Measurements from ENCODE around the gene MAL. TPM values are rescaled to one million over a fixed set of nuclear protein-coding genes. Genes with fewer than 3 reads are reported as not detected.

Gene MAL
- total and polyA plus RNA-seq, 2 of the 13 experiments (the other 11 are each of a cell fraction or from before 2014, with no cell fraction given) = not detected

DNA sequence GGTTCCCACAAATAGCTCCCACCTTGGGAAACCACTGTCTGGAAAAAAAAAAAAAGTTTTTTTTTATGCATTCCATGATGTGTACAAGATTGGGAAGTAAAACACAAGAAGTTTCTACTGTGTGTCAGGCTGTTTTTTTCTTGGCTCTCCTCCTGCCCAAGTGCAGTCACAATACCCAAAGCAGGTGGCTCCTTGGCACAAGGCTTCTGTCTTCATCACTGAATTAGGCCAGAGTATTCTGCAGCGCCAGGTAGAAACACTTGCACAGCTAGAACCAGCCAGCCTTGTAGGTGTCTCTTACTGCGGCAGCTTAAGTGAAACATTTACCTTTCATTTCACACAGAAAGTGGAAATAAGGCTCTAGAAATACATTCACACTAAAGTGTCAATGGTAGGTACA is 23.8 kb upstream of the MAL start:
- FAIRE-seq = no peak

DNA sequence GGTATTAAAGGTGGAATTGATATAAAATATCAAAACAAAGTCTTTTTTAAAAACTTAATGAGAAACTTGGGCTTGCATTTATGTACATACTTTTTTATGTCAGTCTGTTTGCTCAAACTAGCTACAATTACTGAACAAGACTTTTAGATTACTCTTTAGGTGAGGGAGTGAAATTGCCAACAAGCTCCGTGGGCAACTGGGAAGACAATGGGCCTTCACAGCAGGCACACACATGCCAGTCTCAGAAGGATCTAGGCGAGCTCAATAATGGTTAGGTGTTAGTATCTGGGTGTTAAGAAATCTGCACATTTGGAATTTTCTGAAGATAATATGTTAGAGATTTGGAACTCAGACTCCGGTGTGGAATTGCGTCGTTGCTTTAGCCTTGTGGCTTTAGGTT is 23.0 kb upstream of the MAL start:
- no peaks in the 10 kb centered on the region for H3K9me3 ChIP-seq (ENCODE audit: low read length)
- POLR2A ChIA-PET = no interaction called here
- no peak overlapping the region for H3K4me2 ChIP-seq (ENCODE audit: low read depth, low read length)
- H3K4me3 ChIP-seq (replicated peaks in 1 of 3; ENCODE audit: insufficient read depth in 1 of 3, low read depth in 2 of 3, low read length in 3 of 3) = no peak overlapping the region
- CTCF ChIA-PET (ENCODE audit: low intra/inter-chr PET ratio, low total read pairs) = no interaction called here
- BruUV-seq (replicated peaks) = no TSS peak
- in situ Hi-C loops (cut with HindIII; ENCODE audit: extremely low pct_ligation_motif_present, low pct_unique_long_range_greater_than_20kb) (no loop called here), intact Hi-C loops (cut with micrococcal nuclease; ENCODE audit: unreplicated experiment) (no loop called here)
- no peaks in the 10 kb centered on the region for H3K79me2 ChIP-seq (ENCODE audit: insufficient read depth, low read length)
- H3K36me3 ChIP-seq (replicated peaks in 1 of 2; ENCODE audit: control insufficient read depth in 1 of 2, insufficient read depth in 2 of 2, low read length in 2 of 2) = no peaks in the 10 kb centered on the region
- FAIRE-seq = no peak
- ATAC-seq = no peak
- no peaks in the 10 kb centered on the region for H3K4me1 ChIP-seq (ENCODE audit: insufficient read depth, low read length)
- H3K27ac ChIP-seq (ENCODE audit: extremely low read length, insufficient read depth, low read length) = no peak overlapping the region
- H3K9ac ChIP-seq (ENCODE audit: insufficient read depth, low read depth, low read length) = no peak overlapping the region
- H2AFZ ChIP-seq (ENCODE audit: low read length) = no peak overlapping the region
- no peaks in the 10 kb centered on the region for H4K20me1 ChIP-seq (ENCODE audit: insufficient read depth, low read length)
- H3K27me3 ChIP-seq (ENCODE audit: control insufficient read depth in 1 of 2, insufficient read depth in 2 of 2, low read length in 2 of 2) = peaks cover 1 to 50% of the 10 kb centered on the region in 2 experiments; a peak in 4 of 5 replicates
- 25% methylated on average over 5 of the region's 5 CpGs for WGBS (ENCODE audit: low lambda C conversion rate)
- no peak for DNase-seq (ENCODE audit: low spot score)
- TF ChIP-seq GABPA (IDR thresholded peaks at IDR 0.05; ENCODE audit: low read depth, low read length) = no peak
- no peak for TF ChIP-seq GABPA (CRISPR knock-in tag; IDR thresholded peaks at IDR 0.05; ENCODE audit: low read depth)
- TF ChIP-seq, protein P1, sequence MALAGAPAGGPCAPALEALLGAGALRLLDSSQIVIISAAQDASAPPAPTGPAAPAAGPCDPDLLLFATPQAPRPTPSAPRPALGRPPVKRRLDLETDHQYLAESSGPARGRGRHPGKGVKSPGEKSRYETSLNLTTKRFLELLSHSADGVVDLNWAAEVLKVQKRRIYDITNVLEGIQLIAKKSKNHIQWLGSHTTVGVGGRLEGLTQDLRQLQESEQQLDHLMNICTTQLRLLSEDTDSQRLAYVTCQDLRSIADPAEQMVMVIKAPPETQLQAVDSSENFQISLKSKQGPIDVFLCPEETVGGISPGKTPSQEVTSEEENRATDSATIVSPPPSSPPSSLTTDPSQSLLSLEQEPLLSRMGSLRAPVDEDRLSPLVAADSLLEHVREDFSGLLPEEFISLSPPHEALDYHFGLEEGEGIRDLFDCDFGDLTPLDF (CRISPR knock-in tag; IDR thresholded peaks at IDR 0.05) = no peak
- TF ChIP-seq MXD4 (CRISPR knock-in tag; IDR thresholded peaks at IDR 0.05) = no peak
- TF ChIP-seq ZNF670 (CRISPR knock-in tag; IDR thresholded peaks at IDR 0.05; ENCODE audit: borderline replicate concordance) = no peak
- TF ChIP-seq, protein P2, sequence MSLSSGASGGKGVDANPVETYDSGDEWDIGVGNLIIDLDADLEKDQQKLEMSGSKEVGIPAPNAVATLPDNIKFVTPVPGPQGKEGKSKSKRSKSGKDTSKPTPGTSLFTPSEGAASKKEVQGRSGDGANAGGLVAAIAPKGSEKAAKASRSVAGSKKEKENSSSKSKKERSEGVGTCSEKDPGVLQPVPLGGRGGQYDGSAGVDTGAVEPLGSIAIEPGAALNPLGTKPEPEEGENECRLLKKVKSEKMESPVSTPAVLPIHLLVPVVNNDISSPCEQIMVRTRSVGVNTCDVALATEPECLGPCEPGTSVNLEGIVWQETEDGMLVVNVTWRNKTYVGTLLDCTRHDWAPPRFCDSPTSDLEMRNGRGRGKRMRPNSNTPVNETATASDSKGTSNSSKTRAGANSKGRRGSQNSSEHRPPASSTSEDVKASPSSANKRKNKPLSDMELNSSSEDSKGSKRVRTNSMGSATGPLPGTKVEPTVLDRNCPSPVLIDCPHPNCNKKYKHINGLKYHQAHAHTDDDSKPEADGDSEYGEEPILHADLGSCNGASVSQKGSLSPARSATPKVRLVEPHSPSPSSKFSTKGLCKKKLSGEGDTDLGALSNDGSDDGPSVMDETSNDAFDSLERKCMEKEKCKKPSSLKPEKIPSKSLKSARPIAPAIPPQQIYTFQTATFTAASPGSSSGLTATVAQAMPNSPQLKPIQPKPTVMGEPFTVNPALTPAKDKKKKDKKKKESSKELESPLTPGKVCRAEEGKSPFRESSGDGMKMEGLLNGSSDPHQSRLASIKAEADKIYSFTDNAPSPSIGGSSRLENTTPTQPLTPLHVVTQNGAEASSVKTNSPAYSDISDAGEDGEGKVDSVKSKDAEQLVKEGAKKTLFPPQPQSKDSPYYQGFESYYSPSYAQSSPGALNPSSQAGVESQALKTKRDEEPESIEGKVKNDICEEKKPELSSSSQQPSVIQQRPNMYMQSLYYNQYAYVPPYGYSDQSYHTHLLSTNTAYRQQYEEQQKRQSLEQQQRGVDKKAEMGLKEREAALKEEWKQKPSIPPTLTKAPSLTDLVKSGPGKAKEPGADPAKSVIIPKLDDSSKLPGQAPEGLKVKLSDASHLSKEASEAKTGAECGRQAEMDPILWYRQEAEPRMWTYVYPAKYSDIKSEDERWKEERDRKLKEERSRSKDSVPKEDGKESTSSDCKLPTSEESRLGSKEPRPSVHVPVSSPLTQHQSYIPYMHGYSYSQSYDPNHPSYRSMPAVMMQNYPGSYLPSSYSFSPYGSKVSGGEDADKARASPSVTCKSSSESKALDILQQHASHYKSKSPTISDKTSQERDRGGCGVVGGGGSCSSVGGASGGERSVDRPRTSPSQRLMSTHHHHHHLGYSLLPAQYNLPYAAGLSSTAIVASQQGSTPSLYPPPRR (CRISPR knock-in tag; IDR thresholded peaks at IDR 0.05; ENCODE audit: borderline replicate concordance) = no peak
- TF ChIP-seq TEAD2 (CRISPR knock-in tag; IDR thresholded peaks at IDR 0.05) = no peak
- no peak for TF ChIP-seq KAT2B (IDR thresholded peaks at IDR 0.05; ENCODE audit: borderline replicate concordance, low read depth, low read length)

More for the DNA sequence above, 23.8 kb upstream of the MAL start:
- no peak overlapping the region for H3K4me2 ChIP-seq (ENCODE audit: low read depth, low read length)
- peaks cover 1 to 50% of the 10 kb centered on the region in 2 experiments; a peak in 4 of 5 replicates for H3K27me3 ChIP-seq (ENCODE audit: control insufficient read depth in 1 of 2, insufficient read depth in 2 of 2, low read length in 2 of 2)
- H2AFZ ChIP-seq (ENCODE audit: low read length) = no peak overlapping the region
- no peak for DNase-seq (ENCODE audit: low spot score)
- H3K79me2 ChIP-seq (ENCODE audit: insufficient read depth, low read length) = no peaks in the 10 kb centered on the region
- H3K27ac ChIP-seq (ENCODE audit: extremely low read length, insufficient read depth, low read length) = no peak overlapping the region
- no peak overlapping the region for H3K4me3 ChIP-seq (replicated peaks in 1 of 3; ENCODE audit: insufficient read depth in 1 of 3, low read depth in 2 of 3, low read length in 3 of 3)
- POLR2A ChIA-PET = no interaction called here
- H3K9ac ChIP-seq (ENCODE audit: insufficient read depth, low read depth, low read length) = no peak overlapping the region
- intact Hi-C loops (cut with micrococcal nuclease; ENCODE audit: unreplicated experiment) (no loop called here), in situ Hi-C loops (cut with HindIII; ENCODE audit: extremely low pct_ligation_motif_present, low pct_unique_long_range_greater_than_20kb) (no loop called here)
- no peaks in the 10 kb centered on the region for H3K9me3 ChIP-seq (ENCODE audit: low read length)
- CTCF ChIA-PET (ENCODE audit: low intra/inter-chr PET ratio, low total read pairs) = no interaction called here
- no peaks in the 10 kb centered on the region for H3K36me3 ChIP-seq (replicated peaks in 1 of 2; ENCODE audit: control insufficient read depth in 1 of 2, insufficient read depth in 2 of 2, low read length in 2 of 2)
- 0% methylated on average over 2 of the region's 2 CpGs for WGBS (ENCODE audit: low lambda C conversion rate)
- H4K20me1 ChIP-seq (ENCODE audit: insufficient read depth, low read length) = no peaks in the 10 kb centered on the region
- H3K4me1 ChIP-seq (ENCODE audit: insufficient read depth, low read length) = no peaks in the 10 kb centered on the region
- BruUV-seq (replicated peaks) = no TSS peak
- TF ChIP-seq ZNF235 (CRISPR knock-in tag; IDR thresholded peaks at IDR 0.05; ENCODE audit: borderline replicate concordance) (no peak), KDM3A (CRISPR knock-in tag; IDR thresholded peaks at IDR 0.05; ENCODE audit: low read depth) (no peak), KDM5A (IDR thresholded peaks at IDR 0.05; ENCODE audit: borderline replicate concordance, low read length) (no peak), SIN3A (IDR thresholded peaks at IDR 0.05; ENCODE audit: borderline replicate concordance, low read depth, low read length) (no peak), EEA1 (CRISPR knock-in tag; IDR thresholded peaks at IDR 0.05; ENCODE audit: borderline replicate concordance) (no peak), ZNF747 (CRISPR knock-in tag; IDR thresholded peaks at IDR 0.05; ENCODE audit: borderline replicate concordance) (no peak), NFKBIZ (CRISPR knock-in tag; IDR thresholded peaks at IDR 0.05) (no peak), EHMT2 (IDR thresholded peaks at IDR 0.05; ENCODE audit: borderline replicate concordance, low read depth, low read length) (no peak), NFIC (IDR thresholded peaks at IDR 0.05; ENCODE audit: low read length) (no peak), SP2 (CRISPR knock-in tag; IDR thresholded peaks at IDR 0.05) (no peak), SMARCE1 (IDR thresholded peaks at IDR 0.05; ENCODE audit: borderline replicate concordance) (no peak), XRCC5 (optimal IDR thresholded peaks at IDR 0.05; ENCODE audit: low read length) (no peak), ZNF136 (CRISPR knock-in tag; IDR thresholded peaks at IDR 0.05; ENCODE audit: low read depth) (no peak), ZNF329 (CRISPR knock-in tag; IDR thresholded peaks at IDR 0.05; ENCODE audit: low read depth) (no peak), ZNF180 (CRISPR knock-in tag; IDR thresholded peaks at IDR 0.05; ENCODE audit: borderline replicate concordance, low read depth) (no peak)
- TF ChIP-seq, protein P3, sequence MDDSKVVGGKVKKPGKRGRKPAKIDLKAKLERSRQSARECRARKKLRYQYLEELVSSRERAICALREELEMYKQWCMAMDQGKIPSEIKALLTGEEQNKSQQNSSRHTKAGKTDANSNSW (CRISPR knock-in tag; IDR thresholded peaks at IDR 0.05; ENCODE audit: borderline replicate concordance) = no peak
- ATAC-seq = no peak

Data from HepG2 (cell line).